Measurements from ENCODE around the gene THUMPD3.

Gene THUMPD3

DNA sequence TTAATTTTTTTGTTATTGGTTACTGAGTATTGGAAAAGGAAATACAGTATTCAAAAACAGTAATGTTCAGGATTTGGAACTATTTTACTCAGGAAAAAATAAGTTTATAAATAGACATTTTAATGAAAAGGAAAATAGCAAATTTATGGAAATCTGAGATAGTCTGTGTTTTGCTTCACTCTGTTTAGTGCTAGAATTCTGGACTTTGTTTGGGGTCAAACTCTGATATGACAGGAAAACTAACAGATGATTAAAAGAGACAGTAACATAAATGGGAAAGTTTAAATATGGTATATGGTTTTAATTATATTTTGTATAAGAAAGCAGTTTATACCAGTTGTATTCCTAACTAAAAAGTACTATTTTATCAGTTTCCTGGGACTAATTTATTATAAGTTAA lies 52.0 kb downstream of the THUMPD3 start:
- Histone ChIP-seq H3K4me3 (no peak overlapping the region), H3K27ac (no peak overlapping the region)

DNA sequence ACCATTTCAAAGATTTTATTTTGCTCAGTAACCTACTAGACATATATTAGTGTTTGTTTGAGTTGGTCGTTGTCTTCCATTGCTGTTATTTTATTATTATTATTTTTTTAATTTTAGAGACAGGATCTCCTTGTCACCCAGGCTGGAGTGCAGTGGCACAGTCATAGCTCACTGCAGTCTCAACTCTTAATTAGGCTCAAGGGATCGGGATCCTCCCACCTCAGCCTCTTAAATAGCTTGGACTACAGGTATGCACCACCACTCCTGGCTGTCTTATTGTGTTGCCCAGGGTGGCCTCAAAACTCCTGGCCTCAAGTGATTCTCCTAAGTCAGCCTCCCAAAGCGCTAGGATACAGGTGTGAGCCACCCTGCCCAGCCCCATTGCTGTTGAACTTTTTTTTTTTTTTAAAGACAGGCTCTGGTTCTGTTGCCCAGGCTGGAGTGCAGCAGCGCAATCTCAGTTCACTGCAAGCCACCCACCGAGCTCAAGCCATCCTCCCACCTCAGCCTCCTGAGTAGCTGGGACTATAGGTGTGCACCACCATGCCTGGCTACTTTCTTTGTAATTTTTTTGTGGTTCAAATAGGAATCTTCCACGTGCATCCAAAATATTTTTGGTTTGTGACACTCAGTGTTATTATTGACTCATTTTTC lies 52.8 kb downstream of the THUMPD3 start:
- no peak for DNase-seq (ENCODE audit: low spot score)
- TF ChIP-seq, protein P1, sequence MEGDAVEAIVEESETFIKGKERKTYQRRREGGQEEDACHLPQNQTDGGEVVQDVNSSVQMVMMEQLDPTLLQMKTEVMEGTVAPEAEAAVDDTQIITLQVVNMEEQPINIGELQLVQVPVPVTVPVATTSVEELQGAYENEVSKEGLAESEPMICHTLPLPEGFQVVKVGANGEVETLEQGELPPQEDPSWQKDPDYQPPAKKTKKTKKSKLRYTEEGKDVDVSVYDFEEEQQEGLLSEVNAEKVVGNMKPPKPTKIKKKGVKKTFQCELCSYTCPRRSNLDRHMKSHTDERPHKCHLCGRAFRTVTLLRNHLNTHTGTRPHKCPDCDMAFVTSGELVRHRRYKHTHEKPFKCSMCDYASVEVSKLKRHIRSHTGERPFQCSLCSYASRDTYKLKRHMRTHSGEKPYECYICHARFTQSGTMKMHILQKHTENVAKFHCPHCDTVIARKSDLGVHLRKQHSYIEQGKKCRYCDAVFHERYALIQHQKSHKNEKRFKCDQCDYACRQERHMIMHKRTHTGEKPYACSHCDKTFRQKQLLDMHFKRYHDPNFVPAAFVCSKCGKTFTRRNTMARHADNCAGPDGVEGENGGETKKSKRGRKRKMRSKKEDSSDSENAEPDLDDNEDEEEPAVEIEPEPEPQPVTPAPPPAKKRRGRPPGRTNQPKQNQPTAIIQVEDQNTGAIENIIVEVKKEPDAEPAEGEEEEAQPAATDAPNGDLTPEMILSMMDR (IDR thresholded peaks at IDR 0.05): no peak
- H3K27ac ChIP-seq: no peak overlapping the region
- H3K4me3 ChIP-seq: no peak overlapping the region

More for the DNA sequence above, 52.0 kb downstream of the THUMPD3 start:
- DNase-seq (ENCODE audit: low spot score): no peak
- TF ChIP-seq, protein P1 (IDR thresholded peaks at IDR 0.05): no peak

DNA sequence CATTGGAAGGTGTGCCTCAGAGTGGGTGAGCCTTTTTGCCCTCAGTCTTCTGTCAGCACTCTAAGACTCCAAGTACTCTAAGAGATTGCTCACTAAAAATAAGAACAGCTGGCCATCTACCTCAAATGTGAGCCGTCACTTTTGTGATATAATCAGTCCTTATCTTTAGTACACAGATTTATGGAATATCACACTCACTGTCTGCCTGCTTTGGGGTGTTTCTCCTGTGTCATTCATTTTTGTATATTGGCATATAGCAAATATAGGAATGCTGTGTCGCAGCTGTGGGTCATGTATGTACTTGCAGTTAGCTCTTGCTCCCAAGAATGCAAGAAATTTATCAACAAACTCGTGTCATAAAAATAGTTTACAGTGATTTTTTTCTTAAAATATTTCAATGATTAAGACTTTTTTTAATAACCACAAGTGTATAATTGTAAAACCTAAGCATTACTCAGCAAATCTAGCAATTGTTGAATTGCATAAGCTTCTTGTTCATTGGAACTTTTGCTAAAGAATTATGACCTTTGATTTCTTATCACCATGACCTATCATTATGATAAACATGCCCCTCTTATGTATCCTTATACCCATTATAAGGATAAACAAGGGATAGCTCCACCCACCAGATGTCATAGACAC lies 53.4 kb downstream of the THUMPD3 start:
- Histone ChIP-seq H3K27ac (no peak overlapping the region), H3K4me3 (no peak overlapping the region)
- DNase-seq (ENCODE audit: low spot score): no peak
- TF ChIP-seq, protein P1 (IDR thresholded peaks at IDR 0.05): no peak

DNA sequence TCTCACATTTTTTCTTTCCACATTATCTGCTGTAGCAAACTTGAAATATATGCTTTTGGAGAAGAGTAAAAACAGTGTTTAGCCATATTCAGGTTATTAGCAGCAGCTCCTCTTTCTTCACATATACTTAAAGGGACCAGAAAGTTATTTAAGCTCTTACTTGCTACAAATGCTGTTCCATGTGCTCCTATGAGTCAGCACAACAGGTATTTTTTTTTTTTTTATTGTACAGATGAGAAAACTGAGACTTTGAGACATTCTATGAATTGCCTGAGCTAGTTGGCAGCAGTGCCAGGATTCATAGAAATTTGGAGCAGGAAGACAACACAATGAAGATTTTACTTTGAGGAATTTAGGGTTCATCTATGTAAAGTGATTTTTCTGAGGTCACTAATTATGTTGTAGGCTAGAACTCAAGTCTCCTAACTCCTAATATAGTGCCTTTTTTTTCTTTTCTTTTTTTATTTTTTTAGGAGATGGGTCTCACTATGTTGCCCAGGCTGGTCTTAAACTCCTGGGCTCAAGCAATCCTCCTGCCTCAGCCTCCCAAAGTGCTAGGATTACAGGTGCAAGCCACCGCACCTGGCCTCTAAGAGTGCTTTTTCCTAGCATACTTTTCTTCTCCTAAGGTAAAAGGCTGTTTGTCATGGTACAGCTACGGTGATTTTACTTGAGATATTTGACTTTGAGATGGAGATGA lies 58.1 kb downstream of the THUMPD3 start:
- Histone ChIP-seq H3K27ac (no peak overlapping the region), H3K4me3 (no peak overlapping the region)
- DNase-seq (ENCODE audit: low spot score): no peak
- TF ChIP-seq, protein P1 (IDR thresholded peaks at IDR 0.05): no peak

DNA sequence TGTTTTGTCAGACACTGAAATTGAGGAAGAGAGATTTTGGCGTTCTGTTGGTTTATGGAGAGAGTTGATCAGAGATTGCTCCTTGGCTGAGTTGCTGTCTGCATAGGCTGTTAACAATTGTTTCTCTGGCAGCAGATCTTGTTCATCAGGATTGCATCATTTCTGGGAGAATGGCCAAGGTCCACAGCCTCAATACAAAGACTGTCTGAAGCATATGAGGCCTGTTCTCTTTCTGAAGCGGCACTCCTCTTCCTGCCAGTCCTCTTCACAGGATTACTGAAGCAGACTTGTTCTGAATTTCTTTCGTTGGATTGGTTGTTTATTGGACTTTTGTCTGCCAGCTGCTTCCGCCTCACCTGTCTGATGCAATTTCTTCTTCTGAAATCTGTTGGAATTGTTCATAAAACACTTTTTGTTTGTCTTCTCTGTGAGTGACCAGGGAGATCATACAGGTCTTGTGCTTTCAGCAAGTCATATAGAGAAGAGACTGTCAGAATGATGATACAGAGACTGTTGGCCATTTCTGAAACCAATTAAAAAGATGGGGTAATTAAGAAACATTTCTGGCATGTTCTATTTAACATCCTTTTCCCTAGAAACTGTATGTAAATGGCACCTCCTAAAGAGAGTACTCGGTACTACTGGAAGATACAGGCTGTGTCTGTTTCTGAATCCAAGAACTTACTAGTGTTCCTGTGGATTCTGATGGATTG lies 60.0 kb downstream of the THUMPD3 start:
- DNase-seq (ENCODE audit: low spot score): peak; percentile 83
- TF ChIP-seq, protein P1 (IDR thresholded peaks at IDR 0.05): peak; percentile 43
- peak overlapping the region; percentile 56 to 71 for H3K27ac ChIP-seq
- peak overlapping the region; percentile 20 for H3K4me3 ChIP-seq

DNA sequence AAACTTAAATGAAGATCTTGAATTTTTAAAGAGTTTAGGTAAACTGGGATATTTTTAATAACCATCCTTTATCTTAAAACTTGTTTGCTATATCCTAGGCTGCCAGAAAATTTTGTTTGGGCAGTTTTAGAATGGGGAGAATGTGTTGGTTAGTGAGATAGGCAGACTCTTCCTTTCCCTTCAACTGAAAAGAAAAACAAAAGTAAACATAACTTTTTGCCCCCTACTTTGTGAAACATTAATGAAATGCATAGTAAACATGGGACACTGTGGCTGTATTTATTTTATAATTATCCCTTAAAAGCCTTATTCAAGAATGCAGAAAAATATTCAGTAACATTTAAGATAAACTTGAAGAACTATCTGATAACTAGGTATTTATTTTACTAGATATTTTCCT lies 65.6 kb downstream of the THUMPD3 start:
- H3K27ac ChIP-seq: no peak overlapping the region
- no peak overlapping the region for H3K4me3 ChIP-seq
- DNase-seq (ENCODE audit: low spot score): no peak
- TF ChIP-seq, protein P1 (IDR thresholded peaks at IDR 0.05): no peak

All from coronary artery (tissue), 2 donors.